Fibroblast of skin of left biceps (primary cell): ENCODE results near the gene ANKH.

Experiments used
- DNase-seq, 2 experiments: peaks; one replicate each; pipeline ENCODE4 v3.0.0-alpha.2; 2013; ENCODE audit warnings: low read depth in 2 of 2

ANKH gene

GRCh38 chr5:14685757-14686156 is 185.8 kb downstream of the ANKH start:
- DNase-seq, result peak; percentile 15 to 20

- no peak for DNase-seq
These were observed 186.8 kb downstream of the ANKH start for GRCh38 chr5:14684757-14685156.

GRCh38 chr5:14683906-14684455 is 187.6 kb downstream of the ANKH start:
- no peak for DNase-seq

GRCh38 chr5:14681236-14681752 is 190.3 kb downstream of the ANKH start:
- no peak for DNase-seq

- DNase-seq, result no peak
These were observed 192.0 kb downstream of the ANKH start for GRCh38 chr5:14679595-14679994.

- no peak for DNase-seq
These were observed 192.7 kb downstream of the ANKH start for GRCh38 chr5:14678773-14679334.

GRCh38 chr5:14676320-14676719 is 195.3 kb downstream of the ANKH start:
- DNase-seq, result no peak

GRCh38 chr5:14675865-14676300 is 195.7 kb downstream of the ANKH start:
- DNase-seq, result no peak

- no peak for DNase-seq
These were observed 196.4 kb downstream of the ANKH start for GRCh38 chr5:14674983-14675854.

GRCh38 chr5:14673443-14673842 is 198.1 kb downstream of the ANKH start:
- DNase-seq, result no peak

- DNase-seq, result no peak
These were observed 198.8 kb downstream of the ANKH start for GRCh38 chr5:14672484-14673394.

GRCh38 chr5:14672082-14672481 is 199.5 kb downstream of the ANKH start:
- no peak for DNase-seq

- DNase-seq, result no peak
These were observed 200.2 kb downstream of the ANKH start for GRCh38 chr5:14671414-14671813.

- no peak for DNase-seq
These were observed 201.6 kb downstream of the ANKH start for GRCh38 chr5:14669975-14670374.

GRCh38 chr5:14669415-14669814 is 202.2 kb downstream of the ANKH start:
- no peak for DNase-seq

- no peak for DNase-seq
These were observed 203.4 kb downstream of the ANKH start for GRCh38 chr5:14668181-14668591.

- no peak for DNase-seq
These were observed 203.8 kb downstream of the ANKH start for GRCh38 chr5:14667770-14668169.

GRCh38 chr5:14667290-14667689 is 204.3 kb downstream of the ANKH start:
- no peak for DNase-seq

- no peak for DNase-seq
These were observed 205.2 kb downstream of the ANKH start for GRCh38 chr5:14666357-14666756.

- DNase-seq, result no peak
These were observed 205.6 kb downstream of the ANKH start for GRCh38 chr5:14665949-14666348.

- no peak for DNase-seq
These were observed 206.3 kb downstream of the ANKH start for GRCh38 chr5:14665101-14665822.
